Mesenteric fat pad (tissue), 1 donor: ENCODE results near the gene TTLL9. TPM values are rescaled to one million over a fixed set of nuclear protein-coding genes. Genes with fewer than 3 reads are reported as not detected.

ENCODE experiments used
- DNase-seq: peaks from one replicate; pipeline ENCODE4 v3.0.0-alpha.2; 2020; ENCODE audit warnings: low spot score
- total RNA-seq: library from RNA; stranded (reverse); fragmentation: NEBNext Ultra II Directional; extraction: Animal tissue kit (Norgen Biotek cat#: 25700); gene quantifications from one replicate; pipeline ENCODE4 v1.2.1, GENCODE V29; 2021
- donor health status: DM: yes; HTN: yes; CAD: no.

Gene TTLL9
- total RNA-seq, 1 donor from 2014 or later = 0.13 TPM

DNA sequence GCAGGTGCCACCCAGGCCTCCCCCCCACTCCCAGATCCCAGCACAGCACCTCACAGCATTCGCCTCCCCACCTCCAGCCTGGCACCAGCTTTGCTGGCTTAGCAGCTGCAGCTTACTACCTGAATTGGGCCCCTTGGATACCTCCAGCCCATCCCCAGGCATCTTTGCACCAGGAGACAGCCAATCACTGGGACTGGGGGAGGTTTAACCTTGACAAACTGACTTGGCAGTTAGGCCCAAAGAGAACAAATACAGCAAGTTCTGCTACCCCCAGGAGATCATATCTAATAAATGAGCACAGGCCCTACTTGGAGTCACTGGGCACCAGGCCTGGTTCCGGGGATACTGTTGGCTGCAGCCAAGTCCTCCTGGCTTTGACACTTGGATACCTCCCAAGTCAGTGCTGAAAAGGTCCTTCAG, 72.6 kb downstream of the TTLL9 start:
- DNase-seq = no peak

DNA sequence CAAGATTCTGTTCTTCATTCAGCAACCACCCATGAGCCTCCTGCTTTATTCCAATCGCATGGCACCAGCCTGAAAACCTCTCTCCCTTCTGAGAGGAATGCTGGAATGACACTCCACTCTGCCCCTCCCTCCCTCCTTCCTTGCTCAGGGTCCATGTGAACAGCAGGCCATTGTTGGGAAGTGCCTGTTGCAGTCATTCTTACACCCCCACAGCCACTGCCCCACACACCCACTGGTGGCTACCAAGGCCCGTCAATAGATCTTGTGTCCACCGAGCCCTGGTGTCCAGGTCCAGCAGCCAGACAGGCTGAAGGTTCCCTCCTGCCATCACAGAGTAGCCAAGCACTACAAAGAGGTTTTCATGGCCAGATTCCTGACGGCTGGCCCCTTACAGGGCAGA, 74.9 kb downstream of the TTLL9 start:
- no peak for DNase-seq

- DNase-seq = no peak
These were observed 75.4 kb downstream of the TTLL9 start for GRCh38 chr20:31945785-31946184.

DNA sequence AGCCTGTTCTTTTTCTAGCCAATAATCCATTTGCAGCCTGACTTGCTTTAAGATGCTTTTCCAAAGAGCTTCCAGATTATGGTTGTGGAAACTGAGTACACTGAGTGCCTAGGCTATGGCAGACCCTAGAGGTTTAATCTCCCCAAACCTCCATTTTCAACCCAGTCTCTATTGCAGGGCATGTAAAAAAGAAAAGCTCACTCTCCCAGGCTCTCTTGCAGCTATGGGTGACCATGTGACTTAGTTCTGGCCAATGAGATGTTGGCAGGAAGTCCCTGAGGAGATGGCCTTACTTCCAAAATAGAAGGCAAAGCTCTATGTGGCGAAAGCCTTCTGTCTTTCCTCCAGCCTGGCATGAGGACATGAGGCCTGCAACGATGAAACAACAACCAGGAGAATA, 77.6 kb downstream of the TTLL9 start:
- no peak for DNase-seq

DNA sequence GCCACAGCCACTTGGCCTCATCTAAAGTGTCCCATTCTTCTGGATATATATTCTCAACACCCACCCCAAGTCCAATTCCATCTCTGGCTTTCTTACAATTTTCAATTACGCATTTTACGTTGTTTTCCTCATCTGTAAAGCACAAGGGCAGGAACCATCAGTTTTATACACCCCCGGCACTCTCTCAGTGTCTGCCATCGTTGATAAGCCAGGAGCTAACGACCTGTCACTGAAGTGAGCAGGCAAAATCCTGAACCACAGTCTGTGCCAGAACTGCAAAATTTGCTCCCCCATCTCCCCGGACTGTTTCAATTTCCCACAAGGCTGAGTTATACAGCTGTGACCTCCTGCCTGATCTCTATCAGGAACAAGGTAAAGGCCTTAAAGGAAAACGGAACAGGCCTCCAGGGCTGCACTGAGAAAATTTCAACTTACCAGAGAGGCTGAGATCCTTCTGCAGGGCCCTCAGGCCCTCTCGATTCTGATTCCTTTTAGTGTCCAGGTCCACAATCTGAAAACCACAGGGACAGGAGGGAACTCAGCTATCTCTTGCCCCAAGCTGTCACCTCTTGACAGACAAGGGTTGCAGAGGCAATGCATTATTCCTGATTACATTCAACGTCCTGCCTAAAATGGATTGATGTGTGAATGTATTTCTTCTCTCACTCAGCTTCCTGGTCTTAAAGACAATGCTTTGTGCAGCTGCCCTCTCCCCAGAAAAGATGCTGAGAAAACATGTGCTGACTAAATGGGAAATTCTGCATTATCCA, 79.6 kb downstream of the TTLL9 start:
- DNase-seq = no peak

GRCh38 chr20:31951203-31951529, 80.7 kb downstream of the TTLL9 start:
- DNase-seq = no peak

- DNase-seq = peak; percentile 98
These were observed 81.4 kb downstream of the TTLL9 start, which contains the start of gene PDRG1 for GRCh38 chr20:31951530-31952453. PDRG1 (minus strand) TSS chr20:31952046; CDS start chr20:31951961, 85 bp downstream.

- DNase-seq = no peak
These were observed 83.2 kb downstream of the TTLL9 start for GRCh38 chr20:31953556-31954148.

GRCh38 chr20:31954500-31954899, 84.1 kb downstream of the TTLL9 start:
- DNase-seq = no peak

DNA sequence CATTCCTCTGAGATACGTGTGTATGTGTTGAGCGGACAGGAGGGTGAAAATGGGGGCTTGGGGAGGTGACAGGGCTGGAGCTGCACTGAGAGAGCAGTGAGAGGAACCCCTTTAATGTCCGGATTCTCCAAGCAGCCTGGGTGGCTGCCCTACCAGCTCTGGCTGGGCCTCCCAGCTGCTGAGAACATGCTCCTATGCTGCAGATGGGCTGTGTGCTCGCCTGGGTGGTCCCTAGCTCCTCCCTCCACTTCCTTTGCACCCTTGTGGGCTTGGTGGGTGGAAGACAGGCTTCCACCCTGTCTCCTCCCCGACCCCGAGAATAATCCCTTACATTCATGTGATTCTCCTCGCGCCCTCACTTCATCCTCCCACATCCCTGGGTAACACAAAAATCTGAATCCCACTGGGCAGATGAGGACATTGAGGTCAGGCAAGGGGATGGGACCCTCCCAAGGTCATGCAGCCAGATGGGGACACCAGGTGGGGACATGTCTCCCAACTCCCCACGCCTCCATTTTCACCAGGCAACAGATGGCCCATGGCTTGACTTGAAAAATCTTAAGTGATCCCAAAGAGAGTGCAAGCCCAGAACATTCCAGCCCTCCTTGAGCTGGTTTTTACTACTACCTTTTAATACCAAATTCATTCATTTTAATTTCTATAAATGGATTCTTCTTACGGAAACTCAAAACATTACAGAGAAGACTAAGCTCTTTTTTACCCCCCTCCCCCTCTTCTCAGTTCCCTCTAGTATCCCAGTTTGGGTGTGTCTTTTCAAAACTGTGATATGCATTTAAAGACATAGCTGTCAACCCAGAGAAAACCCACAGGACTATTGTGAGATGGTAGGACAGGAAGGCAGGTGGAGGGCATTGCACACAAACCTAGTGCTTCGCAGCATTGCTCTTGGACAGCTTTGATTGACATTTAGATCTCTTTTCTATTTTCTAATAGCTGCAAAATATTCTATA, 86.4 kb downstream of the TTLL9 start:
- no peak for DNase-seq

GRCh38 chr20:31962761-31963160, 92.3 kb downstream of the TTLL9 start:
- DNase-seq = no peak

DNA sequence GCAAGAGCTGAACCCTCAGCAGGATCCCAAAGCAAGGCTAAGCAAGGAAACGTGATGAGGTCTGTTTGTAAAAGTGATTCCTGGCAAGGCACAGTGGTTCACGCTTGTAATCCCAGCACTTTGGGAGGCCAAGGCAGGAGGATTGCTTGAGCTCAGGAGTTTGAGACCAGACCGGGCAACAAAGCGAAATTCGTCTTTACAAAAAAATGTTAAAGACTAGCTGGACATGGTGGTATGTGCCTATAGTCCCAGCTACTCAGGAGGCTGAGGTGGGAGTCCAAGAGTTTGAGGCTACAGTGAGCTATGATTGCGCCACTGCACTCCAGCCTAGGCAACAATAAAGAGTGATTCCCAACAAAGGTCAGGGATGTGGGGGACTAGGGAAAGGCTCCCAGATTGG, 93.5 kb downstream of the TTLL9 start:
- DNase-seq = no peak

GRCh38 chr20:31966991-31967655, 96.7 kb downstream of the TTLL9 start:
- DNase-seq = no peak

DNA sequence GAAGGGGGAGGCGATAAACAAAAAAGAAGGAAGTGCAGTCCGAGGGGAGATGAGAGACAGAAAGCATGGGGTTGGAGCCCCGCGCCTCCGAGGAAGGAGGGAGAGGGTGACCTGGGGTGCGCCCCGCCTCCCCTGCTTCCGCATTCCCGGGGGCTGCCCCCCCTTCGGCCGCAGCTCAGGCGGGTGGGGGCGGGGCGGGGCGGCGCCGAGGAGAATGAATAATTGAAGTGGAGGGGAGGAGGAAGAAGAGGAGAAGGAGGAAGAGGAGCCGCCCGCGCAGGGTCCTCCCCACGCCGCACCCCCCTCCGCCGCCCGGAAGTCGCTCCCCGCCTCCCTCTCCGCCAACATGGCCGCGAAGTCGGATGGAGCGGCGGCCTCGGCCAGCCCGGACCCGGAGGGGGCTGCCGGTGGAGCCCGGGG, 97.4 kb downstream of the TTLL9 start, which contains the start of gene XKR7:
XKR7 (plus strand) TSS at position 322 of the 420 bp plus-strand sequence; CDS start at position 347, 25 bp downstream.
- no peak for DNase-seq

- peak; percentile 93 for DNase-seq
These were observed 98.1 kb downstream of the TTLL9 start for GRCh38 chr20:31968291-31969126.

GRCh38 chr20:31969991-31970390, 99.6 kb downstream of the TTLL9 start:
- DNase-seq = no peak

GRCh38 chr20:31972471-31973021, 102.1 kb downstream of the TTLL9 start:
- no peak for DNase-seq

- no peak for DNase-seq
These were observed 103.9 kb downstream of the TTLL9 start for GRCh38 chr20:31974296-31974695.
